ENCODE data around the gene CFAP100. TPM values are rescaled to one million over a fixed set of nuclear protein-coding genes. Genes with fewer than 3 reads are reported as not detected.
A peak's percentile ranks its signal among the peaks of the same experiment; 100 is the strongest.

CFAP100 gene
- total RNA-seq, 4 donors from 2014 or later = not detected

GRCh38 chr3:126354776-126355175 lies 39.9 kb upstream of the CFAP100 start:
- WGBS, 2 donors = 86 to 92% methylated on average over 7 of the region's 7 CpGs
- intact Hi-C loops (cut with DNase I) = loop anchor here (5.0 kb wide), 1 partner anchor 87 kb away; no protein-coding TSS in a partner anchor

GRCh38 chr3:126355251-126355650 lies 39.5 kb upstream of the CFAP100 start:
- H3K36me3 ChIP-seq = peaks cover 6 to 10% of the 10 kb centered on the region in 2 donors
- peak overlapping the region in 1 of 3 donors; percentile 70 for H3K4me3 ChIP-seq (replicated peaks in 1 of 3)
- H3K9me3 ChIP-seq = no peaks in the 10 kb centered on the region
- intact Hi-C loops (cut with DNase I) = loop anchor here (5.0 kb wide), 1 partner anchor 88 kb away; no protein-coding TSS in a partner anchor
- no peak for TF ChIP-seq CTCF (IDR thresholded peaks at IDR 0.05)
- TF ChIP-seq POLR2A (IDR thresholded peaks at IDR 0.05) = no peak
- WGBS, 2 donors = 67 to 86% methylated on average over 3 of the region's 3 CpGs
- DNase-seq = no peak
- H3K4me1 ChIP-seq = peaks cover 11 to 24% of the 10 kb centered on the region in 2 donors
- no peaks in the 10 kb centered on the region for H3K27me3 ChIP-seq
- peak overlapping the region in 2 of 3 donors; percentile 84 to 95 for H3K27ac ChIP-seq

More at GRCh38 chr3:126354776-126355175, 39.9 kb upstream of the CFAP100 start:
- Histone ChIP-seq H3K4me1 (peaks cover 11 to 24% of the 10 kb centered on the region in 2 donors), H3K27me3 (no peaks in the 10 kb centered on the region), H3K9me3 (no peaks in the 10 kb centered on the region), H3K27ac (peak overlapping the region in 2 of 3 donors; percentile 84 to 95), H3K4me3 (replicated peaks in 1 of 3) (no peak overlapping the region), H3K36me3 (peaks cover 6 to 10% of the 10 kb centered on the region in 2 donors)
- TF ChIP-seq CTCF (IDR thresholded peaks at IDR 0.05) = no peak
- DNase-seq = no peak

GRCh38 chr3:126355777-126356372 lies 38.8 kb upstream of the CFAP100 start:
- no peaks in the 10 kb centered on the region for H3K27me3 ChIP-seq
- H3K27ac ChIP-seq = peak overlapping the region; percentile 80 to 95 (median 84)
- H3K9me3 ChIP-seq = no peaks in the 10 kb centered on the region
- peaks cover 3 to 10% of the 10 kb centered on the region in 2 donors for H3K36me3 ChIP-seq
- WGBS, 2 donors = 2 to 5% methylated on average over 17 to 28 of the region's 32 CpGs
- intact Hi-C loops (cut with DNase I) = loop anchor here (5.0 kb wide), 1 partner anchor 89 kb away; no protein-coding TSS in a partner anchor
- peaks cover 11 to 24% of the 10 kb centered on the region in 2 donors for H3K4me1 ChIP-seq
- peak overlapping the region; percentile 51 to 84 (median 70) for H3K4me3 ChIP-seq (replicated peaks in 1 of 3)
- peak; percentile 99 for DNase-seq
- peak in 1 of 2 donors; percentile 72 for TF ChIP-seq POLR2A (IDR thresholded peaks at IDR 0.05)
- TF ChIP-seq CTCF (IDR thresholded peaks at IDR 0.05) = peak in 1 of 6 experiments; percentile 22

GRCh38 chr3:126356373-126357264 lies 38.1 kb upstream of the CFAP100 start:
- TF ChIP-seq CTCF (IDR thresholded peaks at IDR 0.05) = no peak
- no peak for TF ChIP-seq POLR2A (IDR thresholded peaks at IDR 0.05)
- Histone ChIP-seq H3K27me3 (no peaks in the 10 kb centered on the region), H3K9me3 (no peaks in the 10 kb centered on the region), H3K4me1 (peaks cover 11 to 24% of the 10 kb centered on the region in 2 donors), H3K36me3 (peaks cover 0 to 10% of the 10 kb centered on the region in 2 donors), H3K27ac (peak overlapping the region; percentile 80 to 95 (median 84)), H3K4me3 (replicated peaks in 1 of 3) (peak overlapping the region; percentile 51 to 84 (median 70))
- 0 to 2% methylated on average over 25 to 32 of the region's 100 CpGs for WGBS, 2 donors
- intact Hi-C loops (cut with DNase I) = loop anchor here (5.0 kb wide), 1 partner anchor 89 kb away; no protein-coding TSS in a partner anchor
- DNase-seq = peak; percentile 36 to 38

All from thyroid gland (tissue), 4 donors.